Measurements from ENCODE around the gene ALOXE3. TPM values are rescaled to one million over a fixed set of nuclear protein-coding genes. Genes with fewer than 3 reads are reported as not detected.

Gene ALOXE3
- total RNA-seq, 2 donors from 2014 or later, result 0.20 TPM; not detected in 1

GRCh38 chr17:8119581-8120519 is 1.5 kb upstream of the ALOXE3 start:
- H3K9me3 ChIP-seq, result no peaks in the 10 kb centered on the region
- H3K27me3 ChIP-seq, result no peaks in the 10 kb centered on the region
- TF ChIP-seq CTCF (IDR thresholded peaks at IDR 0.05), result no peak
- H3K27ac ChIP-seq, result peak overlapping the region; percentile 80 to 88
- H3K36me3 ChIP-seq, result no peaks in the 10 kb centered on the region
- DNase-seq (ENCODE audit: low spot score), result peak; percentile 85
- peaks cover 0 to 61% of the 10 kb centered on the region in 2 donors for H3K4me1 ChIP-seq
- peak overlapping the region; percentile 42 to 65 for H3K4me3 ChIP-seq

DNA sequence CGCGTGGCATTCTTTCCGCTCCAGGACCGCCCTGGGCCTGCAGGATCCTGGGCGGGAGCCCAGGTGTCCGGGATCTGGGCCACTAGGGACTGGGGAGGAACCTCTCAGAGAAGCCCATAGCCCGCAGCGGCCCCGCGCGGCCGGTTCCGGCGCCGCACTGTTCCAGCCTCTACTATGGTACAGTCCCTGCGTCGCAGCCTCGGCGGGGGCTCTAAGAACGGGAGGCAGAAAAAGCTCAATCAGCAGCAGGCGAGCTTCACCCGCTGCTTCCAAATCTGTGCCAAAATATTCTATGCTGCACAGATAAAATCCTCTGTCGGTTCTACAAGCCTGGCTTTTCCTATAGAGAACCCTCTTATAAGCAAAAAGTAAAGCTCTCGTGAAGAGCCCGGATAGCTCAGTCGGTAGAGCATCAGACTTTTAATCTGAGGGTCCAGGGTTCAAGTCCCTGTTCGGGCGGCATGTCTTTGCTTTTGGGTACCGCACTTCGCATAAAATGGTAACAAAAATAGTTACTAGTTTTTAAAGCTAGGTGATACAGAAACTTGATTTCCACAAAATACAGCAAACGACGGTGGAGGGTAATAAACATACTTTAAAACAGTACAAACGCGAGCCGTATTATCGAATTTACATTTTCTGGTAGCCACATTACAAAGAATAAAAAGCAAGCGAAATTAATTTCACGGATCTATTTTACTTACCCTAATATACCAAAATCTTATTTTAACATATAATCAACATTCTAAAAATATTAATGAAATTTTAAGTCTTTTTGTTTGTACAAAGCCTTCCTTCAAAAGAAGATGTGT is 661 bp upstream of the ALOXE3 start:
- Histone ChIP-seq H3K4me1 (peaks cover 0 to 53% of the 10 kb centered on the region in 2 donors), H3K9me3 (no peaks in the 10 kb centered on the region), H3K36me3 (no peaks in the 10 kb centered on the region), H3K27me3 (no peaks in the 10 kb centered on the region), H3K27ac (peak overlapping the region; percentile 80 to 88), H3K4me3 (peak overlapping the region; percentile 42 to 65)
- peak; percentile 92 for DNase-seq (ENCODE audit: low spot score)
- peak; percentile 84 to 95 for TF ChIP-seq CTCF (IDR thresholded peaks at IDR 0.05)

GRCh38 chr17:8117367-8117979 is 841 bp downstream of the ALOXE3 start:
- no peak for TF ChIP-seq CTCF (IDR thresholded peaks at IDR 0.05)
- H3K27ac ChIP-seq, result peak overlapping the region in 1 of 2 donors; percentile 32
- no peak for DNase-seq (ENCODE audit: low spot score)
- H3K36me3 ChIP-seq, result no peaks in the 10 kb centered on the region
- H3K27me3 ChIP-seq, result no peaks in the 10 kb centered on the region
- peaks cover 0 to 38% of the 10 kb centered on the region in 2 donors for H3K4me1 ChIP-seq
- H3K9me3 ChIP-seq, result no peaks in the 10 kb centered on the region
- peak overlapping the region; percentile 42 to 65 for H3K4me3 ChIP-seq

DNA sequence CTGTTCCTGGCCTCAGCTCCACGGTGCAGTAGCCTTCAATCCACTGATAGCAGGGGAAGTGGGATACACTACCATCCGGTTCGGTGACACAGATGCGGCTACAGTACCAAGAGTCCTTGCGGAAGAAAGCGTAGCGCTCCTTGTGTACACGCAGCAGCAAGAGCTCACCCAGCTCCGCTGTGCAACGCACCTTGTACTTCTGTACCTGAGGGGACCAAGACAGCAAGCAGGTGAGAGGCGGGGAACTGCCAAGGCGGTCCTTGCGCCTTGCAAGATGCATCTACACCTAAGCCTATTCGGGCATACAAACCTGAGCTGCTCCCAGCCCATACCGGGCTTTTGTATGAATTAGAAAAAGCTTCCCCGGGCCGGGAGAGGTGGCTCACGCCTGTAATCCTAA is 1.5 kb downstream of the ALOXE3 start:
- Histone ChIP-seq H3K9me3 (no peaks in the 10 kb centered on the region), H3K4me1 (peaks cover 0 to 31% of the 10 kb centered on the region in 2 donors), H3K27ac (no peak overlapping the region), H3K36me3 (no peaks in the 10 kb centered on the region), H3K27me3 (no peaks in the 10 kb centered on the region), H3K4me3 (no peak overlapping the region)
- no peak for TF ChIP-seq CTCF (IDR thresholded peaks at IDR 0.05)
- no peak for DNase-seq (ENCODE audit: low spot score)

DNA sequence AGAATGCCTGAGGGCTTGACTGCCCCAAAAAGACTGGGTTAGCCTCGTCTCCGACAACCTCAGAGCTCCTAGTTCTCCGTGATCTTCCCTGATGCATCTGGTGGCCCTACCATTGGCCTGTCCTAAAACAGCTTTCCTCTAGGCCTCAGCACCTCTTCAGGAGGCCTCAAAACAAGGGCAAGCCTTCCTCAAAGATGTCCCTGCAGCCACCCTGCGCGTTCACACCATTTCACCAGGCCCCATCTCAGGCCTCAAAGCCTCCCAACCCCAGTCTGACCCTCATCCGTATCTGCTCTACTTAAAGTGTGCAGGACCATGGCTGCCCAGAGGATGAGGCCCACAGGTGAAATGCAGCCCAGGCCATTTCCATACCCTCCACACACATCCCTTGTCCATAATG is 7.4 kb downstream of the ALOXE3 start:
- Histone ChIP-seq H3K36me3 (no peaks in the 10 kb centered on the region), H3K27me3 (no peaks in the 10 kb centered on the region), H3K9me3 (no peaks in the 10 kb centered on the region), H3K4me3 (no peak overlapping the region), H3K4me1 (peaks cover 0 to 10% of the 10 kb centered on the region in 2 donors), H3K27ac (no peak overlapping the region)
- no peak for TF ChIP-seq CTCF (IDR thresholded peaks at IDR 0.05)
- DNase-seq (ENCODE audit: low spot score), result no peak
